Fibroblast of lung (primary cell): ENCODE measurements around the gene UTF1.

ENCODE experiments used
- EZH2 ChIP-seq: IDR thresholded peaks from 2 replicates; pipeline ENCODE4 v1.5.1; 2012; ENCODE audit warnings: low read length, control low read depth, mild to moderate bottlenecking; ENCODE audit errors: missing control alignments
- TF ChIP-seq, protein P1 (sequence below), 2 donors: IDR thresholded peaks in 1 of 2; conservative IDR thresholded peaks in 1 of 2; 1 replicate in 1 of 2; 2 replicates in 1 of 2; pipeline ENCODE4 v1.5.1; 2011 to 2012; ENCODE audit warnings: low read length in 2 of 2, control low read depth in 1 of 2, inconsistent platforms in 1 of 2, low read depth in 1 of 2, mild to moderate bottlenecking in 1 of 2

DNA sequence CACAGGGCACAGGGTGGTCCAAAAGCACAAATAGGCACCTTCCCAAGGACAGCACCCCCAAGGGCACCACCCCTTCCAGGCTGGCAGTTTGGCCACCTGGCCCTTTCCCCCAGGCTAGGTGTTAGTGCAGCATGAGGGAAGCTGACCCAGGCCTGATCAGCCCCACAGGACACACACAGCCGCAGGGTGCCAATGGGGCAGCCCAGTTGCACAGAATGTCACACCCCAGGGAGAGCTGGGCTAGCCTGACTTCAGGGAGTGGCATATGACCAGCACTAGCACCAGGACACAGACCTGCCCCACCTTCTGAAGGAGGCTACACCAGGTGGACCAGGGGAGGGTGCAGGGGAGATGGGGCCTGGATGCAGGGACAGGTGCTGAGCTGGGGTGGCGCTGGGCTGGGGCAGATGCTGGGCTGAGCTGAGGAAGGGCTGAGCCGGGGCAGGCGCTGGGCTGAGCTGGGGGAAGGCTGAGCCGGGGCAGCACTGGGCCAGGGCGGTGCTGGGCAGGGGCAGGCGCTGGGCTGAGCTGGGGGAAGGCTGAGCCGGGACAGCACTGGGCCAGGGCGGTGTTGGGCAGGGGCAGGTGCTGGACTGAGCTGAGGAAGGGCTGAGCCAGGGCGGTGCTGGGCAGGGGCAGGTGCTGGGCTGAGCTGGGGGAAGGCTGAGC, 50.5 kb downstream of the UTF1 start:
- TF ChIP-seq, protein P1, sequence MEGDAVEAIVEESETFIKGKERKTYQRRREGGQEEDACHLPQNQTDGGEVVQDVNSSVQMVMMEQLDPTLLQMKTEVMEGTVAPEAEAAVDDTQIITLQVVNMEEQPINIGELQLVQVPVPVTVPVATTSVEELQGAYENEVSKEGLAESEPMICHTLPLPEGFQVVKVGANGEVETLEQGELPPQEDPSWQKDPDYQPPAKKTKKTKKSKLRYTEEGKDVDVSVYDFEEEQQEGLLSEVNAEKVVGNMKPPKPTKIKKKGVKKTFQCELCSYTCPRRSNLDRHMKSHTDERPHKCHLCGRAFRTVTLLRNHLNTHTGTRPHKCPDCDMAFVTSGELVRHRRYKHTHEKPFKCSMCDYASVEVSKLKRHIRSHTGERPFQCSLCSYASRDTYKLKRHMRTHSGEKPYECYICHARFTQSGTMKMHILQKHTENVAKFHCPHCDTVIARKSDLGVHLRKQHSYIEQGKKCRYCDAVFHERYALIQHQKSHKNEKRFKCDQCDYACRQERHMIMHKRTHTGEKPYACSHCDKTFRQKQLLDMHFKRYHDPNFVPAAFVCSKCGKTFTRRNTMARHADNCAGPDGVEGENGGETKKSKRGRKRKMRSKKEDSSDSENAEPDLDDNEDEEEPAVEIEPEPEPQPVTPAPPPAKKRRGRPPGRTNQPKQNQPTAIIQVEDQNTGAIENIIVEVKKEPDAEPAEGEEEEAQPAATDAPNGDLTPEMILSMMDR (conservative IDR thresholded peaks at IDR 0.05 in 1 of 2, IDR thresholded peaks at IDR 0.05 in 1 of 2; ENCODE audit: low read depth in 1 of 2, low read length in 2 of 2), result no peak
- TF ChIP-seq EZH2, result no peak
